Measurements from ENCODE around the gene MC5R. TPM values are rescaled to one million over a fixed set of nuclear protein-coding genes. Genes with fewer than 3 reads are reported as not detected.

MC5R gene
- total RNA-seq, 2 donors from 2014 or later: 0.24 TPM; not detected in 1

- Mint-ChIP-seq H3K27me3 (ENCODE audit: insufficient read depth) (peaks cover 20% of the 10 kb centered on the region), H3K4me1 (peaks cover 10% of the 10 kb centered on the region), H3K27ac (no peak overlapping the region), H3K4me3 (no peak overlapping the region), H3K36me3 (ENCODE audit: low read depth) (no peaks in the 10 kb centered on the region), H3K9me3 (no peaks in the 10 kb centered on the region)
- no peak for DNase-seq
- no peaks in the 10 kb centered on the region for H3K36me3 ChIP-seq (ENCODE audit: control insufficient read depth, insufficient read depth, low read length)
- peaks cover 5% of the 10 kb centered on the region for H3K4me1 ChIP-seq (ENCODE audit: control insufficient read depth, insufficient read depth, low read length)
- no peak overlapping the region for H3K27ac ChIP-seq (ENCODE audit: low read depth, low read length)
- no peak overlapping the region for H3K9ac ChIP-seq (ENCODE audit: extremely low read depth, low read length, poor library complexity, severe bottlenecking)
- TF ChIP-seq, protein P1, sequence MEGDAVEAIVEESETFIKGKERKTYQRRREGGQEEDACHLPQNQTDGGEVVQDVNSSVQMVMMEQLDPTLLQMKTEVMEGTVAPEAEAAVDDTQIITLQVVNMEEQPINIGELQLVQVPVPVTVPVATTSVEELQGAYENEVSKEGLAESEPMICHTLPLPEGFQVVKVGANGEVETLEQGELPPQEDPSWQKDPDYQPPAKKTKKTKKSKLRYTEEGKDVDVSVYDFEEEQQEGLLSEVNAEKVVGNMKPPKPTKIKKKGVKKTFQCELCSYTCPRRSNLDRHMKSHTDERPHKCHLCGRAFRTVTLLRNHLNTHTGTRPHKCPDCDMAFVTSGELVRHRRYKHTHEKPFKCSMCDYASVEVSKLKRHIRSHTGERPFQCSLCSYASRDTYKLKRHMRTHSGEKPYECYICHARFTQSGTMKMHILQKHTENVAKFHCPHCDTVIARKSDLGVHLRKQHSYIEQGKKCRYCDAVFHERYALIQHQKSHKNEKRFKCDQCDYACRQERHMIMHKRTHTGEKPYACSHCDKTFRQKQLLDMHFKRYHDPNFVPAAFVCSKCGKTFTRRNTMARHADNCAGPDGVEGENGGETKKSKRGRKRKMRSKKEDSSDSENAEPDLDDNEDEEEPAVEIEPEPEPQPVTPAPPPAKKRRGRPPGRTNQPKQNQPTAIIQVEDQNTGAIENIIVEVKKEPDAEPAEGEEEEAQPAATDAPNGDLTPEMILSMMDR (conservative IDR thresholded peaks at IDR 0.05): no peak
- no peak overlapping the region for H3K4me3 ChIP-seq (ENCODE audit: low read length)
- 93% methylated on average over 2 of the region's 4 CpGs; no CpG with 5 or more reads in 1 of the 2 experiments for WGBS, 2 experiments (ENCODE audit: insufficient coverage in 1 of 2, insufficient read length in 1 of 2)
- no peaks in the 10 kb centered on the region for H3K9me3 ChIP-seq (ENCODE audit: control insufficient read depth, low read length)
- peaks cover 16% of the 10 kb centered on the region for H3K27me3 ChIP-seq (ENCODE audit: control insufficient read depth, insufficient read depth, low read length, poor library complexity, severe bottlenecking)
Observed at GRCh38 chr18:13874558-13874957, 50.6 kb downstream of the MC5R start.

Other genes with a start within 250 kb of the MC5R start
- gene FAM210A, start 97.6 kb upstream of the MC5R start, total RNA-seq: 10 to 100 TPM; 23.2 to 27.0 TPM
- 10 to 100 TPM; 44.9 to 47.0 TPM for gene RNMT, start 97.5 kb upstream of the MC5R start, total RNA-seq
- gene MC2R, start 91.4 kb downstream of the MC5R start, total RNA-seq: not detected